GM19023 (cell line): ENCODE data around the gene NR2C1.
"Not testable (repeated sequence)": the region's sequence is repeated elsewhere in the genome, so short reads cannot be mapped to it uniquely, and the experiment has no call there.

Experiments
- ATAC-seq: cut with Tn5 transposase; IDR thresholded peaks from one replicate; pipeline ENCODE4 v1.9.1; 2021; ENCODE audit warnings: mild to moderate bottlenecking, moderate library complexity; ENCODE audit not compliant: unreplicated experiment

NR2C1 gene

GRCh38 chr12:95072900-95073697 is at the start of gene NR2C1:
Gene NR2C1 (minus strand): TSS chr12:95073618. CDS start chr12:95067384, 6,234 bp downstream.
- peak; percentile 97 for ATAC-seq

- ATAC-seq = no peak
Measured at GRCh38 chr12:95118788-95119179, 45.4 kb upstream of the NR2C1 start.

- no peak for ATAC-seq
Measured at GRCh38 chr12:95118138-95118787, 44.8 kb upstream of the NR2C1 start.

- peak; percentile 67 for ATAC-seq
Measured at GRCh38 chr12:95117178-95117599, 43.8 kb upstream of the NR2C1 start.

- peak; percentile 56 for ATAC-seq
Measured at GRCh38 chr12:95116773-95117172, 43.4 kb upstream of the NR2C1 start.

GRCh38 chr12:95116341-95116740 is 42.9 kb upstream of the NR2C1 start:
- ATAC-seq = no peak

- ATAC-seq = no peak
Measured at GRCh38 chr12:95115641-95116040, 42.2 kb upstream of the NR2C1 start.

GRCh38 chr12:95114766-95115405 is 41.5 kb upstream of the NR2C1 start:
- ATAC-seq = no peak

- no peak for ATAC-seq
Measured at GRCh38 chr12:95107362-95107761, 33.9 kb upstream of the NR2C1 start.

- ATAC-seq = no peak
Measured at GRCh38 chr12:95105540-95105939, 32.1 kb upstream of the NR2C1 start.

GRCh38 chr12:95104919-95105452 is 31.6 kb upstream of the NR2C1 start:
- ATAC-seq = no peak

GRCh38 chr12:95102916-95103671 is 29.7 kb upstream of the NR2C1 start:
- ATAC-seq = peak; percentile 96

- ATAC-seq = not testable (repeated sequence)
Measured at GRCh38 chr12:95101957-95102356, 28.5 kb upstream of the NR2C1 start.

- ATAC-seq = no peak
Measured at GRCh38 chr12:95100264-95101190, 27.1 kb upstream of the NR2C1 start.

GRCh38 chr12:95099270-95099790 is 25.9 kb upstream of the NR2C1 start:
- no peak for ATAC-seq

- no peak for ATAC-seq
Measured at GRCh38 chr12:95096852-95097251, 23.4 kb upstream of the NR2C1 start.

- no peak for ATAC-seq
Measured at GRCh38 chr12:95096378-95096777, 23.0 kb upstream of the NR2C1 start.

GRCh38 chr12:95095866-95096265 is 22.4 kb upstream of the NR2C1 start:
- ATAC-seq = not testable (repeated sequence)

GRCh38 chr12:95089462-95089861 is 16.0 kb upstream of the NR2C1 start:
- no peak for ATAC-seq
